ENCODE data around the gene PARD3B. TPM values are rescaled to one million over a fixed set of nuclear protein-coding genes. Genes with fewer than 3 reads are reported as not detected.

PARD3B gene
- total and polyA plus RNA-seq, 2 of the 8 experiments (the other 6 are each of a cell fraction or from before 2014, with no cell fraction given): 1.2 to 5.7 TPM

- Histone ChIP-seq H2AFZ (ENCODE audit: low read length) (peak overlapping the region; percentile 32; the same call in 1 of the 2 replicates), H3K79me2 (ENCODE audit: control insufficient read depth in 1 of 2, insufficient read depth in 2 of 2, low read length in 2 of 2) (no peaks in the 10 kb centered on the region), H3K23ac (ENCODE audit: insufficient read length) (no peak overlapping the region), H3K4ac (replicated peaks; ENCODE audit: insufficient read length, low read depth, low read length) (no peak overlapping the region), H3K14ac (ENCODE audit: insufficient read length) (no peak overlapping the region), H4K91ac (replicated peaks; ENCODE audit: insufficient read length, low read length) (no peak overlapping the region), H3K4me2 (ENCODE audit: insufficient read depth in 1 of 2, low read depth in 2 of 2, low read length in 2 of 2) (no peak overlapping the region), H4K8ac (ENCODE audit: extremely low read depth, insufficient read depth, low read length) (no peak overlapping the region), H3K9me3 (ENCODE audit: insufficient read depth in 2 of 2, low read depth in 1 of 2, low read length in 1 of 2) (no peaks in the 10 kb centered on the region), H3K4me1 (replicated peaks in 1 of 4; ENCODE audit: control insufficient read depth in 3 of 4, insufficient read depth in 4 of 4, low read length in 3 of 4) (no peaks in the 10 kb centered on the region; a peak in 1 of 7 replicates), H3K9ac (replicated peaks in 1 of 4; ENCODE audit: extremely low read depth in 1 of 4, low read depth in 3 of 4, low read length in 3 of 4) (no peak overlapping the region), H3K4me3 (ENCODE audit: extremely low read depth in 1 of 4, insufficient read depth in 2 of 4, low read depth in 3 of 4, low read length in 4 of 4) (no peak overlapping the region), H3K27me3 (replicated peaks in 1 of 4; ENCODE audit: control insufficient read depth in 3 of 4, extremely low read depth in 1 of 4, insufficient read depth in 3 of 4, low read length in 3 of 4) (peaks cover 0 to 1% (median 0%) of the 10 kb centered on the region in 4 experiments; a peak in 1 of 7 replicates), H4K5ac (ENCODE audit: insufficient read length, low read depth, low read length) (no peak overlapping the region), H2BK20ac (ENCODE audit: low read length) (no peak overlapping the region), H4K20me1 (replicated peaks in 1 of 2; ENCODE audit: control insufficient read depth in 1 of 2, insufficient read depth in 2 of 2, low read length in 2 of 2) (no peaks in the 10 kb centered on the region), H2BK5ac (ENCODE audit: low read depth, low read length) (no peak overlapping the region), H3K36me3 (ENCODE audit: control insufficient read depth in 2 of 4, insufficient read depth in 4 of 4, low read length in 3 of 4) (no peaks in the 10 kb centered on the region; a peak in 1 of 8 replicates), H2BK12ac (ENCODE audit: low read depth, low read length) (no peak overlapping the region), H2BK120ac (replicated peaks; ENCODE audit: low read depth, low read length) (no peak overlapping the region), H2AK5ac (ENCODE audit: low read depth, low read length) (no peak overlapping the region), H3K23me2 (ENCODE audit: low read depth, low read length) (no peaks in the 10 kb centered on the region), H3K56ac (replicated peaks; ENCODE audit: insufficient read length, low read depth, low read length) (no peak overlapping the region), H3K79me1 (ENCODE audit: low read depth, low read length) (no peaks in the 10 kb centered on the region), H3K27ac (ENCODE audit: low read depth, low read length) (no peak overlapping the region), H3K18ac (ENCODE audit: extremely low read depth, low read length) (no peak overlapping the region), H2BK15ac (ENCODE audit: low read length) (no peak overlapping the region)
- FAIRE-seq: no peak
- WGBS, 2 experiments (ENCODE audit: extremely low coverage in 1 of 2, insufficient coverage in 1 of 2, insufficient read length in 1 of 2, insufficient replicate concordance in 2 of 2, low coverage in 1 of 2, low lambda C conversion rate in 2 of 2, missing lambda C conversion rate in 1 of 2): 84% methylated on average over 3 of the region's 3 CpGs; no CpG with 5 or more reads in 1 of the 2 experiments
- peak in 1 of 2 experiments; percentile 11 for DNase-seq (ENCODE audit: low read depth in 1 of 2, low spot score in 2 of 2)
- CTCF ChIA-PET (ENCODE audit: partially characterized antibody): interaction anchor here (0.6 to 3.6 kb wide), 6 partner anchors 11 to 350 kb away, joined by 3 to 18 read pairs (median 4); no protein-coding TSS in a partner anchor
- POLR2A ChIA-PET (ENCODE audit: partially characterized antibody): no interaction called here
- TF ChIP-seq ATF3 (IDR thresholded peaks at IDR 0.05; ENCODE audit: insufficient read depth, low read depth, low read length) (no peak), BACH1 (IDR thresholded peaks at IDR 0.05; ENCODE audit: low read length) (no peak), SIRT6 (IDR thresholded peaks at IDR 0.05; ENCODE audit: low read length) (no peak), ZNF274 (IDR thresholded peaks at IDR 0.05; ENCODE audit: borderline replicate concordance, extremely low read depth, low read length) (no peak)
- TF ChIP-seq, protein P1, sequence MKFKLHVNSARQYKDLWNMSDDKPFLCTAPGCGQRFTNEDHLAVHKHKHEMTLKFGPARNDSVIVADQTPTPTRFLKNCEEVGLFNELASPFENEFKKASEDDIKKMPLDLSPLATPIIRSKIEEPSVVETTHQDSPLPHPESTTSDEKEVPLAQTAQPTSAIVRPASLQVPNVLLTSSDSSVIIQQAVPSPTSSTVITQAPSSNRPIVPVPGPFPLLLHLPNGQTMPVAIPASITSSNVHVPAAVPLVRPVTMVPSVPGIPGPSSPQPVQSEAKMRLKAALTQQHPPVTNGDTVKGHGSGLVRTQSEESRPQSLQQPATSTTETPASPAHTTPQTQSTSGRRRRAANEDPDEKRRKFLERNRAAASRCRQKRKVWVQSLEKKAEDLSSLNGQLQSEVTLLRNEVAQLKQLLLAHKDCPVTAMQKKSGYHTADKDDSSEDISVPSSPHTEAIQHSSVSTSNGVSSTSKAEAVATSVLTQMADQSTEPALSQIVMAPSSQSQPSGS (IDR thresholded peaks at IDR 0.05; ENCODE audit: low read length): no peak
Observed at GRCh38 chr2:205662206-205662965, 1117.1 kb downstream of the PARD3B start.

All from H1 (cell line).